ENCODE results near the gene RELN.
"Not testable (repeated sequence)": the region's sequence is repeated elsewhere in the genome, so short reads cannot be mapped to it uniquely, and the experiment has no call there.

RELN gene

DNA sequence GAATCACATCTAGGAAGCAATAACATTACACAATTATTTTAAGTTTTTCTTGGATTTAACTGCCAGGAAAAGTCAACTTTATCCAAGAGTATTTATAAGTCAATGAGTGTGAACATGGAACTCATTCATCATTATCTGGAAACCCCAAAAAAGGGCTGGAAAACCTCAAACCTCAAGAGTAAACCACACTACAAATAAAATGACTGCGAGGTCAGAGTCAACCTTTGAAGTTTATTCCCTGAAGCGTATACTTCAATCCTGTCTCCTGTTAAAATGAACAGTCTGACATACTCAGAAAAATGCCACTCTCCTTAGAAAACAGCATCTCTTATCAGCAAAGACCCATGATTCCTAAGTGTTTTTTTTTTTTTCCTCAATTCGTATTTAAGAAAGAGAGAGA is 86.5 kb downstream of the RELN start:
- Histone ChIP-seq H3K36me3 (ENCODE audit: control insufficient read depth, insufficient read depth, low read length) (no peaks in the 10 kb centered on the region), H3K4me1 (ENCODE audit: control insufficient read depth, insufficient read depth, low read length) (no peaks in the 10 kb centered on the region), H3K27ac (ENCODE audit: low read length) (no peak overlapping the region), H3K4me3 (ENCODE audit: low read length) (no peak overlapping the region), H3K27me3 (ENCODE audit: control insufficient read depth, insufficient read depth, low read length) (no peaks in the 10 kb centered on the region), H3K9me3 (ENCODE audit: control insufficient read depth, insufficient read depth, low read length) (no peaks in the 10 kb centered on the region)
- no CpG with 5 or more reads among the region's 3 CpGs for WGBS (ENCODE audit: insufficient coverage, insufficient read length)
- DNase-seq (ENCODE audit: low read depth, low spot score), result no peak

DNA sequence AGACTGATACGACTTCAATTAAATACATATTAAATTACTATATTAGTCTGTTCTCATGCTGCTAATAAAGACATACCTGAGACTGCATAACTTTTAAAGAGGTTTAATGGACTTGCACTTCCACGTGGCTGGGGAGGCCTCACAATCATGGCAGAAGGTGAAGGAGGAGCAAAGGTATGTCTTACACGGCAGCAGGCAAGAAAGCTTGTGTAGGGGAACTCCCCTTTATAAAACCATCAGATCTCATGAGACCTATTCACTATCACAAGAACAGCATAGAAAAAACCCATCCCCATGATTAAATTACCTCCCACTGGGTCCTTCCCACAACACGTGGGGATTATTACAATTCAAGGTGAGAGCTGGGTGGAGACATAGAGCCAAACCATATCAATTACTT is 92.6 kb downstream of the RELN start:
- not testable (repeated sequence) for H3K27ac ChIP-seq (ENCODE audit: low read length); H3K27me3 ChIP-seq (ENCODE audit: control insufficient read depth, insufficient read depth, low read length); DNase-seq (ENCODE audit: low read depth, low spot score); H3K4me1 ChIP-seq (ENCODE audit: control insufficient read depth, insufficient read depth, low read length); H3K4me3 ChIP-seq (ENCODE audit: low read length); H3K9me3 ChIP-seq (ENCODE audit: control insufficient read depth, insufficient read depth, low read length); H3K36me3 ChIP-seq (ENCODE audit: control insufficient read depth, insufficient read depth, low read length)
- no CpG with 5 or more reads among the region's 4 CpGs for whole genome bisulfite sequencing (ENCODE audit: insufficient coverage, insufficient read length)

DNA sequence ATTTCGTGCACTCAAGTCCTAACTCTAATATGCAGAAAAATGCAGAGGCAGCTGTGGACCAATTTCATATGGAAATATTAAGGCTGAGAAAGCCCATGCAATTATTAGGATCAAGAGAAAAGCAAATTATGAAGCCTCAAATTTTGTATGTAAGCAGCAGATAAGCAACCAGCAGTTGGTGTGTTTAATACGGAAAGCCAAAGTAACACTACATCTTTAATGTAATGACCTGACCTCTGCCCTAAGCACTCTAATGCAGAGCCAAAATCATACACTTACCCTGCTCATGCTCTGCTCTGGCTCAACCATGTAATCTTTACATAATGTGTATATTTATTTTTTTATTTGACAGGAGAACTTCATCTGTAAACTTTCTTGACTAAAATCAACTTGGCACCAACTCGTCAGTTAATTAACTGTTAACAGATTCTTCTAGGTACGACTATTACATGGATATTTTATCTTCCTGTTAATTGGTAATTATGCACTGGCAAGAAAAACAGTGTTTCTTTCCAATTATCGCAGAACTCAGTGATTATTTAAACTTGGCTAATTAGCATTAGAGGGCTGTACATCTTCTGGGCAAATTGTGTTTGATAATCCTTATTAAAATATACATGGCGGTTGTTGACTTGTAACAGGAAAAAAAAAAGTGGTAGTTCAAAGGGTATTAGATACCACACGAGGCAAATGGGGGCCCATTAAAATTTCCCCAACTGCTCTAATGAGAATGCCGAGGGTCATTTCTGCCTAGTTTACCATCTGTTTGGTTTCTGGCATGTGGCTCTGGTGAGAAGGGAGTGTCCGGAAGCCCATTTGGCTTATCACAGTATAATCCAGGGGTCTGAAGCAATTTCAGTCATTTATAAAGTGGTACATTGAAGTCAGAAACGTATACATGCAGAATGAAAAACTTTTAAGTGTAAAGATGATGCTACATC is 94.5 kb downstream of the RELN start:
- no peaks in the 10 kb centered on the region for H3K9me3 ChIP-seq (ENCODE audit: control insufficient read depth, insufficient read depth, low read length)
- no peak overlapping the region for H3K4me3 ChIP-seq (ENCODE audit: low read length)
- H3K4me1 ChIP-seq (ENCODE audit: control insufficient read depth, insufficient read depth, low read length), result no peaks in the 10 kb centered on the region
- DNase-seq (ENCODE audit: low read depth, low spot score), result no peak
- no peak overlapping the region for H3K27ac ChIP-seq (ENCODE audit: low read length)
- no peaks in the 10 kb centered on the region for H3K36me3 ChIP-seq (ENCODE audit: control insufficient read depth, insufficient read depth, low read length)
- no peaks in the 10 kb centered on the region for H3K27me3 ChIP-seq (ENCODE audit: control insufficient read depth, insufficient read depth, low read length)
- no CpG with 5 or more reads among the region's 10 CpGs for WGBS (ENCODE audit: insufficient coverage, insufficient read length)

GRCh38 chr7:103893350-103893749 is 96.1 kb downstream of the RELN start:
- H3K9me3 ChIP-seq (ENCODE audit: control insufficient read depth, insufficient read depth, low read length), result no peaks in the 10 kb centered on the region
- no peak overlapping the region for H3K27ac ChIP-seq (ENCODE audit: low read length)
- no CpG with 5 or more reads among the region's 2 CpGs for WGBS (ENCODE audit: insufficient coverage, insufficient read length)
- no peaks in the 10 kb centered on the region for H3K4me1 ChIP-seq (ENCODE audit: control insufficient read depth, insufficient read depth, low read length)
- H3K36me3 ChIP-seq (ENCODE audit: control insufficient read depth, insufficient read depth, low read length), result no peaks in the 10 kb centered on the region
- H3K27me3 ChIP-seq (ENCODE audit: control insufficient read depth, insufficient read depth, low read length), result no peaks in the 10 kb centered on the region
- no peak for DNase-seq (ENCODE audit: low read depth, low spot score)
- H3K4me3 ChIP-seq (ENCODE audit: low read length), result no peak overlapping the region

- no peaks in the 10 kb centered on the region for H3K36me3 ChIP-seq (ENCODE audit: control insufficient read depth, insufficient read depth, low read length)
- DNase-seq (ENCODE audit: low read depth, low spot score), result no peak
- no peaks in the 10 kb centered on the region for H3K4me1 ChIP-seq (ENCODE audit: control insufficient read depth, insufficient read depth, low read length)
- no peaks in the 10 kb centered on the region for H3K9me3 ChIP-seq (ENCODE audit: control insufficient read depth, insufficient read depth, low read length)
- no peaks in the 10 kb centered on the region for H3K27me3 ChIP-seq (ENCODE audit: control insufficient read depth, insufficient read depth, low read length)
- H3K4me3 ChIP-seq (ENCODE audit: low read length), result no peak overlapping the region
- H3K27ac ChIP-seq (ENCODE audit: low read length), result no peak overlapping the region
- no CpG with 5 or more reads among the region's 3 CpGs for WGBS (ENCODE audit: insufficient coverage, insufficient read length)
These were observed 100.0 kb downstream of the RELN start for GRCh38 chr7:103889451-103889850.

GRCh38 chr7:103888603-103889153 is 100.8 kb downstream of the RELN start:
- H3K4me3 ChIP-seq (ENCODE audit: low read length), result no peak overlapping the region
- WGBS (ENCODE audit: insufficient coverage, insufficient read length), result no CpG with 5 or more reads among the region's 6 CpGs

DNA sequence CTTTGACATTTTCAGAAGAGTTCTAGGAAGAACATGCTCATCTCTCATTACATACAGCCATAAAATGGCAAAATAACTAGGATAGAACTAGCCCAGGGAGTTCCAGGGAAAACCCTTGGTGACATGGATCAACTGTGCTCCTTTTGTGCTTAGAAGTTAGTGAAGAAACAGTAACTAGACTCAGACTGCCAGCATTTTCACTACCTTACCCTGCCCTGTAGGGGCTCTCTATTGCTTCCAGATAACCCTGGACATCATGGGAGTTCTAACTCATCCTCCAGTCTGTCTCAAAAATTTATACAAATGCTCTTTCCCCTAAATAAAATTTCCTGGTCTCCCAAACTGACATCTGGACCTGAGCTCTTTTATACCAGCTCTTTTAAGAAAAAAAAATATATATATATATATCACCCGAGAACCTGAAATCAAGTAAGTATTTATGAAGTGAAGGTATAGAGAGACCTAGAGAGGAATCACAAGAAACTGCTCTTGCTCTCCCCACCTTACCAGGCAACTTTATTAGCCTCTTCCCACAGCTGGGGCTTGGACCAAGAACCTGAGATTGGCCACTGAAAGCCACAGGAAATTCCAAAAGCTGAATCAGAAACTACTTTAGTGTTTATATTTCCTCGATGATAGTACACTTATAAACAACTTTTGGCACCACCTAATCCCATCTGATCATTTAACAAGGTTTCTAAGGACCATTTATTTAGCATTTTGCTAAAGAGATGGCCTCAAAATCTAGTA is 101.4 kb downstream of the RELN start:
- DNase-seq (ENCODE audit: low read depth, low spot score), result no peak
- Histone ChIP-seq H3K4me3 (ENCODE audit: low read length) (no peak overlapping the region), H3K27ac (ENCODE audit: low read length) (no peak overlapping the region), H3K9me3 (ENCODE audit: control insufficient read depth, insufficient read depth, low read length) (no peaks in the 10 kb centered on the region), H3K27me3 (ENCODE audit: control insufficient read depth, insufficient read depth, low read length) (no peaks in the 10 kb centered on the region), H3K4me1 (ENCODE audit: control insufficient read depth, insufficient read depth, low read length) (no peaks in the 10 kb centered on the region), H3K36me3 (ENCODE audit: control insufficient read depth, insufficient read depth, low read length) (no peaks in the 10 kb centered on the region)
- WGBS (ENCODE audit: insufficient coverage, insufficient read length), result no CpG with 5 or more reads among the region's 2 CpGs

More at GRCh38 chr7:103888603-103889153, 100.8 kb downstream of the RELN start:
- no peak for DNase-seq (ENCODE audit: low read depth, low spot score)
- Histone ChIP-seq H3K27ac (ENCODE audit: low read length) (no peak overlapping the region), H3K36me3 (ENCODE audit: control insufficient read depth, insufficient read depth, low read length) (no peaks in the 10 kb centered on the region), H3K9me3 (ENCODE audit: control insufficient read depth, insufficient read depth, low read length) (no peaks in the 10 kb centered on the region), H3K4me1 (ENCODE audit: control insufficient read depth, insufficient read depth, low read length) (no peaks in the 10 kb centered on the region), H3K27me3 (ENCODE audit: control insufficient read depth, insufficient read depth, low read length) (no peaks in the 10 kb centered on the region)

GRCh38 chr7:103887050-103887449 is 102.4 kb downstream of the RELN start:
- H3K27me3 ChIP-seq (ENCODE audit: control insufficient read depth, insufficient read depth, low read length), result no peaks in the 10 kb centered on the region
- H3K4me3 ChIP-seq (ENCODE audit: low read length), result no peak overlapping the region
- no peaks in the 10 kb centered on the region for H3K4me1 ChIP-seq (ENCODE audit: control insufficient read depth, insufficient read depth, low read length)
- H3K27ac ChIP-seq (ENCODE audit: low read length), result no peak overlapping the region
- no CpG with 5 or more reads among the region's 3 CpGs for WGBS (ENCODE audit: insufficient coverage, insufficient read length)
- no peaks in the 10 kb centered on the region for H3K36me3 ChIP-seq (ENCODE audit: control insufficient read depth, insufficient read depth, low read length)
- no peaks in the 10 kb centered on the region for H3K9me3 ChIP-seq (ENCODE audit: control insufficient read depth, insufficient read depth, low read length)
- no peak for DNase-seq (ENCODE audit: low read depth, low spot score)

DNA sequence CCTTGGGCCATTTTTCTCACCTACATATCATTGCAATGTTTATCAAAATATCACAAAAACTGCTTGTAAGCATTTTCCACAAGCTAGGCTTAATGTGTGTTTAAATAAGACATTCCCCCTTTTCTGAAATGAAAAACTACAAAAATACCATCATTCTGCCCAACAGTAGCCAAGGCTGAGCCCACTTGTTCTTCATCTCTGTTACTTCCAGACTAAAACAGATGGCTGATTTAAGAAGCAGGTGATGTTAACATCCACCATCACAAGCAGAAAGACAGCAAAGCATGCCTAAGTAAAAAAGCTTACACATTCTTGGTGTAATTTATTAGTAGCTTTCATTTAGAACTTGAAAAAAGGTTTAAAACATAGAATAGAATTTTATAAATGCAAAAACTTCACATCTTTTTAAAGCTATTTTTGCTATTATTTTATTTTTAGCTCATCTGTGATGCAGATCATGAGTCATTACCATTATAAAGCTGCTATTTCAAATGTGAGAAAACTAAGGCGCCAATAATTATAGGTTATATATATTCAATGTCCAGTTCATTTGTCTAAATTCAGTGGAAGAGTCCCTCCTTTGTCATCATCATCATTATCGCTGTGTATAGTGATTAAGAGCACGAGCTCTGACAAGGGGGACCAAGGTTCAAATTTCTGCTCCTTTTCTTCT is 109.4 kb downstream of the RELN start:
- no peak for DNase-seq (ENCODE audit: low read depth, low spot score)
- no CpG with 5 or more reads among the region's 3 CpGs for WGBS (ENCODE audit: insufficient coverage, insufficient read length)

DNA sequence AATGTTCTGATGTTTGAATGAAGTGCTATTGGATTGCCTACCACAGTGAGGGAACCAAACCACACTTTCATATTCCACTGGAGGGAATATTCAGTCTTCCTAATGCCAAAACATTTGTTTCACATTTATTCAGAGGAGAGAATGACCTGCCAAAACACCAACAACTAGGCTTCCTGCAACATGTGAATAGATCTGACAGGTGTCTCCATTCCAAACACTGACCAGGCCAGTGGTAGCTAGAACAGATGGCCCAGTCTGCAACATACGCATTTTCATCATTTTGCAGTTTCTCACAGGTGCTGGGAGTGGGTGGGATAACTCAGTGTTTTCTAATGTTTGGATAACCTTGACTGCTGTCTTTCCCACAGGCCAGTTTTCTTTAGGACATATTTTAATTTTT is 110.0 kb downstream of the RELN start:
- Histone ChIP-seq H3K27me3 (ENCODE audit: control insufficient read depth, insufficient read depth, low read length) (no peaks in the 10 kb centered on the region), H3K9me3 (ENCODE audit: control insufficient read depth, insufficient read depth, low read length) (no peaks in the 10 kb centered on the region), H3K4me3 (ENCODE audit: low read length) (no peak overlapping the region), H3K27ac (ENCODE audit: low read length) (no peak overlapping the region), H3K4me1 (ENCODE audit: control insufficient read depth, insufficient read depth, low read length) (no peaks in the 10 kb centered on the region), H3K36me3 (ENCODE audit: control insufficient read depth, insufficient read depth, low read length) (no peaks in the 10 kb centered on the region)
- WGBS (ENCODE audit: insufficient coverage, insufficient read length), result no CpG with 5 or more reads among the region's 1 CpG
- DNase-seq (ENCODE audit: low read depth, low spot score), result no peak

More for the DNA sequence above, 109.4 kb downstream of the RELN start:
- H3K4me1 ChIP-seq (ENCODE audit: control insufficient read depth, insufficient read depth, low read length), result no peaks in the 10 kb centered on the region
- H3K4me3 ChIP-seq (ENCODE audit: low read length), result no peak overlapping the region
- H3K9me3 ChIP-seq (ENCODE audit: control insufficient read depth, insufficient read depth, low read length), result no peaks in the 10 kb centered on the region
- H3K36me3 ChIP-seq (ENCODE audit: control insufficient read depth, insufficient read depth, low read length), result no peaks in the 10 kb centered on the region
- no peaks in the 10 kb centered on the region for H3K27me3 ChIP-seq (ENCODE audit: control insufficient read depth, insufficient read depth, low read length)
- no peak overlapping the region for H3K27ac ChIP-seq (ENCODE audit: low read length)
